IMR-90 (cell line): ENCODE measurements around the gene TNRC18. TPM values are rescaled to one million over a fixed set of nuclear protein-coding genes. Genes with fewer than 3 reads are reported as not detected.

Experiments used
- ATAC-seq: fragments of 200-7000 bp; cut with Tn5 transposase; 2 replicates; pipeline ENCODE4 v1.9.1; 2020; ENCODE audit warnings: low read depth, mild to moderate bottlenecking, moderate library complexity
- BruUV-seq: library from RNA; stranded (reverse); fragments of 400-500 nt; replicated peaks from 2 replicates; lab custom pipeline; 2021; lab: Mats Ljungman, UMichigan
- CTCF ChIA-PET: fragments of 300-600 bp; formaldehyde crosslinking; extraction: SDS; loops from one replicate; lab custom pipeline; 2021; ENCODE audit warnings: antibody characterized with exemption; lab: Yijun Ruan, JAX
- POLR2A ChIA-PET: fragments of 300-600 bp; sonication (Branson Sonifier 250); formaldehyde crosslinking; loops from one replicate; lab custom pipeline; 2022; ENCODE audit warnings: antibody characterized with exemption; ENCODE audit not compliant: unreplicated experiment; lab: Charles Lee
- DNase-seq: peaks from one replicate; pipeline ENCODE4 v3.0.0; 2013
- H2AFZ ChIP-seq: replicated peaks from 2 replicates; pipeline ENCODE3; 2013; ENCODE audit warnings: low read length, mild to moderate bottlenecking; ENCODE audit not compliant: poor library complexity
- H2AK5ac ChIP-seq: 2 replicates; pipeline ENCODE4 v1.6.1; 2013; ENCODE audit warnings: low read depth, low read length, inconsistent platforms
- H2AK9ac ChIP-seq: replicated peaks from 2 replicates; pipeline ENCODE3; 2013; ENCODE audit warnings: mild to moderate bottlenecking, low read depth, low read length, moderate library complexity; ENCODE audit not compliant: poor library complexity
- H2BK120ac ChIP-seq: 2 replicates; pipeline ENCODE4 v1.6.1; 2013; ENCODE audit warnings: low read depth, low read length, inconsistent platforms
- H2BK15ac ChIP-seq: 3 replicates; pipeline ENCODE4 v1.6.1; 2013; ENCODE audit warnings: low read depth, low read length, inconsistent platforms
- H2BK20ac ChIP-seq: 2 replicates; pipeline ENCODE4 v1.6.1; 2013; ENCODE audit warnings: low read depth, mild to moderate bottlenecking, inconsistent platforms, low read length, moderate library complexity
- H2BK5ac ChIP-seq: 2 replicates; pipeline ENCODE4 v1.6.1; 2013; ENCODE audit warnings: mild to moderate bottlenecking, low read depth, low read length, inconsistent platforms; ENCODE audit not compliant: poor library complexity, severe bottlenecking
- H3K14ac ChIP-seq: replicated peaks from 2 replicates; pipeline ENCODE4 v1.6.1; 2013; ENCODE audit warnings: low read depth, low read length, inconsistent platforms
- H3K18ac ChIP-seq: 2 replicates; pipeline ENCODE4 v1.6.1; 2013; ENCODE audit warnings: low read depth, low read length, control low read depth
- H3K23ac ChIP-seq: 2 replicates; pipeline ENCODE4 v1.6.1; 2013; ENCODE audit warnings: low read depth, low read length, inconsistent platforms
- H3K27ac ChIP-seq: 2 replicates; pipeline ENCODE4 v1.5.1; 2013; ENCODE audit warnings: mild to moderate bottlenecking, control low read depth, low read length; ENCODE audit not compliant: insufficient read depth
- H3K27me3 ChIP-seq: 2 replicates; pipeline ENCODE4 v1.6.1; 2013; ENCODE audit warnings: low read length; ENCODE audit not compliant: control insufficient read depth, insufficient read depth
- H3K36me3 ChIP-seq: 2 replicates; pipeline ENCODE4 v1.6.1; 2013; ENCODE audit warnings: low read length, mixed read lengths; ENCODE audit not compliant: control insufficient read depth, insufficient read depth
- H3K4ac ChIP-seq: 2 replicates; pipeline ENCODE4 v1.6.1; 2013; ENCODE audit warnings: low read depth, low read length, inconsistent platforms
- H3K4me1 ChIP-seq: 2 replicates; pipeline ENCODE4 v1.6.1; 2013; ENCODE audit warnings: low read length, mixed read lengths; ENCODE audit not compliant: control insufficient read depth, insufficient read depth
- H3K4me2 ChIP-seq: 2 replicates; pipeline ENCODE4 v1.6.1; 2013; ENCODE audit warnings: low read depth, mild to moderate bottlenecking, control low read depth, low read length, moderate library complexity
- H3K4me3 ChIP-seq: 2 replicates; pipeline ENCODE4 v1.5.1; 2013; ENCODE audit warnings: low read depth, mild to moderate bottlenecking, control low read depth, low read length, moderate library complexity; ENCODE audit not compliant: insufficient read depth
- H3K56ac ChIP-seq: 2 replicates; pipeline ENCODE4 v1.6.1; 2013; ENCODE audit warnings: low read length, inconsistent platforms; ENCODE audit not compliant: insufficient read depth; ENCODE audit errors: extremely low read depth
- H3K79me1 ChIP-seq, 2 experiments: 2 replicates each; pipeline ENCODE4 v1.6.1; 2013; ENCODE audit warnings: low read length in 2 of 2, inconsistent platforms in 1 of 2, low read depth in 1 of 2
- H3K9ac ChIP-seq: 2 replicates; pipeline ENCODE4 v1.6.1; 2013; ENCODE audit warnings: low read depth, low read length, control low read depth
- H3K9me1 ChIP-seq: 2 replicates; pipeline ENCODE4 v1.6.1; 2013; ENCODE audit warnings: low read length, inconsistent platforms; ENCODE audit not compliant: insufficient read depth
- H3K9me3 ChIP-seq: 2 replicates; pipeline ENCODE4 v1.6.1; 2013; ENCODE audit warnings: low read length; ENCODE audit not compliant: control insufficient read depth, insufficient read depth
- H4K20me1 ChIP-seq: 2 replicates; pipeline ENCODE4 v1.6.1; 2013; ENCODE audit warnings: low read length, inconsistent platforms; ENCODE audit not compliant: insufficient read depth
- H4K5ac ChIP-seq: 2 replicates; pipeline ENCODE4 v1.6.1; 2013; ENCODE audit warnings: mild to moderate bottlenecking, low read depth, low read length, control low read depth
- H4K8ac ChIP-seq, 2 experiments: 2 replicates each; pipeline ENCODE4 v1.6.1; 2013; ENCODE audit warnings: low read depth in 2 of 2, low read length in 2 of 2, control low read depth in 1 of 2, inconsistent platforms in 1 of 2
- H4K91ac ChIP-seq: 2 replicates; pipeline ENCODE4 v1.6.1; 2013; ENCODE audit warnings: low read depth, low read length, inconsistent platforms; ENCODE audit not compliant: insufficient read depth
- BHLHE40 ChIP-seq: fragments of 150-350 bp; IDR thresholded peaks from 2 replicates; pipeline ENCODE4 v1.6.1; 2016; ENCODE audit warnings: mild to moderate bottlenecking, low read depth, low read length
- CEBPB ChIP-seq: IDR thresholded peaks from 2 replicates; pipeline ENCODE4 v1.6.1; 2012; ENCODE audit warnings: low read depth, low read length, improper control_type of control experiment
- MAZ ChIP-seq: IDR thresholded peaks from 2 replicates; pipeline ENCODE4 v1.6.1; 2012; ENCODE audit warnings: low read depth, mild to moderate bottlenecking, low read length, improper control_type of control experiment, moderate library complexity, borderline replicate concordance
- RFX5 ChIP-seq: IDR thresholded peaks from 2 replicates; pipeline ENCODE4 v1.8.0; 2012; ENCODE audit warnings: low read depth, mild to moderate bottlenecking, low read length, moderate library complexity
- SMC3 ChIP-seq: fragments of 150-350 bp; IDR thresholded peaks from 2 replicates; pipeline ENCODE4 v1.6.1; 2016; ENCODE audit warnings: low read depth, mild to moderate bottlenecking, antibody characterized with exemption, low read length, moderate library complexity
- WGBS, 2 experiments: methylation state at CpG; one replicate each; pipeline versions ENCODE4 v1.1.5 to v1.1.7; 2013; ENCODE audit warnings: missing lambda C conversion rate in 2 of 2; ENCODE audit not compliant: insufficient read length in 1 of 2; ENCODE audit errors: extremely low coverage in 2 of 2; 5-methylcytosine and 5-hydroxymethylcytosine counted together
- dilution Hi-C: fragments of 300-500 bp; cut with HindIII; formaldehyde crosslinking; loops from one replicate; pipeline ENCODE4 v1.14.3; 2018; ENCODE audit warnings: low sequenced_read_pairs; ENCODE audit not compliant: unreplicated experiment
- in situ Hi-C: fragments of 300-500 bp; cut with MboI; formaldehyde crosslinking; loops from 3 replicates; pipeline ENCODE4 v1.14.3; 2019; ENCODE audit warnings: low sequenced_read_pairs, inconsistent platforms, mixed read lengths
- intact Hi-C: fragments of 100-400 bp; cut with micrococcal nuclease; formaldehyde crosslinking; loops from 2 replicates; pipeline ENCODE4 v1.10.0; 2022
- polyA plus RNA-seq, 3 experiments: library from polyadenylated mRNA; depleted of rRNA; stranded (reverse); fragments of >200 nt; gene quantifications; 2 replicates each; pipeline ENCODE4 v1.2.3, GENCODE V29; 2012; ENCODE audit warnings: low replicate concordance in 1 of 3
- total RNA-seq: library from RNA; depleted of rRNA; stranded (reverse); fragments of >200 nt; gene quantifications from 2 replicates; pipeline ENCODE4 v1.2.3, GENCODE V29; 2012
- TF ChIP-seq, protein P1 (sequence below): fragments of 150-350 bp; IDR thresholded peaks from 2 replicates; pipeline ENCODE4 v1.6.1; 2017; ENCODE audit warnings: mild to moderate bottlenecking, antibody characterized with exemption, low read length, low read depth

The TNRC18 gene
- total and polyA plus RNA-seq, 2 of the 4 experiments (the other 2 are of a cell fraction) = 4.7 to 29.6 TPM

DNA sequence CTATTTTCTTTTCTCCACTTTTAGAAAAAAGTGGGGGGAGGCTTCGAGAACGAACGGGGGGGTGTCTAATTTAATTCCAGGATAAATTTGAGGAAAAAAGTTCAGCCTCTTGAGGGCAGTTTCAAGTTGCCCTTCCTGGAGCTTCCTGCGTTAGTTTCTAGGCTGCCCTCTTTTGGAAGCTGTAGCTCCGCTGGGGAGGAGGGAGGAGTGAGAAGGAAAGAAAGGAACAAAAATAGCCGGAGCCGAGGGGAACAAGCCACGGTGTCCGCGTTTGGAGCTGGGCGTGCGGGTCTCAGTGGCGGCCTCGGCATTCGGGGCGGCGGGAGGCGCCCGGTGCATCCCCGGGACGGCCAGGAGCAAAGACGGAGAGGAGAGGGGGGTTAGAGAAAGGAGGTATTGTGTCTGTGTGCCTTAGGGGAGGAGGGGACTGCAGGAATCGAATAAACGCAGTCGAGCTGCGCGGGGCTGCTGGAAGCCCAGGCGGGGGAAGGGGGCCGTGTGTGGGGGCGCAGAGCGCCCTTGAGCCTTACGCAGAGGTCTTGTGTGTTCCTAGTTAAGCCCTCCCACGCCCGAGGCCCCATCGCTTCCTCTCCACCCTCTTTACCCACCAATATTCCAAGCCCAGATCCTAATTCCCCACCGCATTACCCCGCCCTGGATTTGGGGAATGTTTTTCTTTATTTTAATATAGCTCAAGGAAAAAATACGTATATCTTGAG lies 2.0 kb upstream of the TNRC18 start:
- CTCF ChIA-PET = no interaction called here
- Histone ChIP-seq H3K9ac (peak overlapping the region; percentile 90), H4K91ac (peak overlapping the region; percentile 99), H4K8ac (peak overlapping the region; percentile 95 to 97), H3K27me3 (no peaks in the 10 kb centered on the region), H3K9me3 (no peaks in the 10 kb centered on the region), H3K18ac (peak overlapping the region; percentile 70), H2BK20ac (no peak overlapping the region), H2AFZ (peak overlapping the region; percentile 83), H3K56ac (peak overlapping the region; percentile 99), H3K23ac (peak overlapping the region; percentile 57; the same call in 1 of the 2 replicates), H3K9me1 (peaks cover 4% of the 10 kb centered on the region), H2AK9ac (peak overlapping the region; percentile 100), H3K4me3 (peak overlapping the region; percentile 59), H3K4me1 (peaks cover 6% of the 10 kb centered on the region; the same call in 1 of the 2 replicates), H4K5ac (peak overlapping the region; percentile 97), H3K36me3 (peaks cover 2% of the 10 kb centered on the region; the same call in 1 of the 2 replicates), H3K4me2 (peak overlapping the region; percentile 93), H2BK15ac (peak overlapping the region; percentile 28; the same call in 1 of the 3 replicates), H3K27ac (peak overlapping the region; percentile 99), H4K20me1 (peaks cover 12% of the 10 kb centered on the region; the same call in 1 of the 2 replicates), H3K14ac (peak overlapping the region; percentile 99), H2AK5ac (peak overlapping the region; percentile 78), H2BK120ac (peak overlapping the region; percentile 87), H3K4ac (peak overlapping the region; percentile 97), H2BK5ac (peak overlapping the region; percentile 90), H3K79me1 (peaks cover 0 to 13% of the 10 kb centered on the region in 2 experiments)
- no TSS peak for BruUV-seq
- dilution Hi-C loops = no loop called here
- TF ChIP-seq, protein P1, sequence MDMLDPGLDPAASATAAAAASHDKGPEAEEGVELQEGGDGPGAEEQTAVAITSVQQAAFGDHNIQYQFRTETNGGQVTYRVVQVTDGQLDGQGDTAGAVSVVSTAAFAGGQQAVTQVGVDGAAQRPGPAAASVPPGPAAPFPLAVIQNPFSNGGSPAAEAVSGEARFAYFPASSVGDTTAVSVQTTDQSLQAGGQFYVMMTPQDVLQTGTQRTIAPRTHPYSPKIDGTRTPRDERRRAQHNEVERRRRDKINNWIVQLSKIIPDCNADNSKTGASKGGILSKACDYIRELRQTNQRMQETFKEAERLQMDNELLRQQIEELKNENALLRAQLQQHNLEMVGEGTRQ = no peak
- TF ChIP-seq MAZ = peak; percentile 92
- no peak for TF ChIP-seq RFX5
- TF ChIP-seq BHLHE40 = no peak
- no peak for TF ChIP-seq SMC3
- TF ChIP-seq CEBPB = no peak
- POLR2A ChIA-PET = interaction anchor here (0.8 kb wide), 1 partner anchor 220 kb away, joined by 13 read pairs; no protein-coding TSS in a partner anchor
- DNase-seq (peak; percentile 89), ATAC-seq (peak; percentile 4)
- in situ Hi-C loops = no loop called here
- intact Hi-C loops = no loop called here
- WGBS, 2 experiments = 1% methylated on average over 23 of the region's 38 CpGs; no CpG with 5 or more reads in 1 of the 2 experiments
